HG03432 (cell line): Measurements from ENCODE around the gene PLEKHA7.

ENCODE experiments used
- ATAC-seq: cut with Tn5 transposase; IDR thresholded peaks from one replicate; pipeline ENCODE4 v1.9.1; 2021; ENCODE audit warnings: mild to moderate bottlenecking, moderate library complexity; ENCODE audit not compliant: unreplicated experiment

PLEKHA7 gene

DNA sequence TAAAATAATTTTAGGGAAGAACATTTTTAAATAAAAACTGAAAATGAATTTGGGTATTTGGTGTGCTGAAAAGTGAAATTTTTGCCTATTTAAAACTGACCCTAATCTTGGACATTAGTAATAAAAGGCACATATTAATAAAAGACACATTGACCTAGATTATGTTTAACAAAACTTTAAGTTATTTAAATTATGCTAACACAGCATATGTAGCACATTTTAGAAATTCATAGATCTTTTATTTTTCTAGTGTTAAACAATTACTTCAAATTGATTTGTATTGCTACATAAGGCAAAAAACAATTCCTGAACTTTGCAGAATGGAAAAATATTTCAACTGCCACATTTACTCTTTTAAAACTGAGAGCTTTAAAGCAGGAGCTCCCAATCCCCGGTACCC, 265.1 kb downstream of the PLEKHA7 start:
- ATAC-seq, result no peak

DNA sequence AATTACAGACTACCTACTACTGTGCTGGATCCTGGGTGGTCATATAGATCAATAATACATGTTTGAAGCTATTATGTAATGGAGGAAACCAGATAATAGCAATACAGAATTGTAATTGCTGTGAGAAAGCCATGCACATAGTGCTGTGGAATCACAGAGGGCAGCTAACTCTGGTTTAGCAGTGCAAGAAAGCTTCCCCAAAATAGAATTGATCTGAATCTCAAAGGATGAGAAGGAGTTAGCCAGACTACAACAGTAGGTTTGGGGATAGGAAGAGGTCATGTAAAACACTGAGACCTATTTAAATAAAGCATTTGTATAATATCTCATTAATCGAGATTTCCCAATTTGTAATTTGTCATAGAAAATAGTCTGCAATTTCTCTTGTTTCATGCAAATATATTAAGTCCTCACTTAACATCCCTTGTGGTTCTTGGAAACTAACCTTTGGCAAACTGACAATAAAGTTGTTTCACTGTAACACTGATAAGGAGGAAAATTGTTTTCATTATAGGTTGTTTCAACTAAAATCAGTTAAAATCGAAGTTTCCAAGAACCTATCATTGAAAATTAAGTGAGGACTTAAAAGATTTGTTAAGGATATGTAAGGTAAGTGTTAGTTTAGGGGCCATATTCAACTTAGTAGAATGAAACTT, 268.1 kb downstream of the PLEKHA7 start:
- no peak for ATAC-seq

DNA sequence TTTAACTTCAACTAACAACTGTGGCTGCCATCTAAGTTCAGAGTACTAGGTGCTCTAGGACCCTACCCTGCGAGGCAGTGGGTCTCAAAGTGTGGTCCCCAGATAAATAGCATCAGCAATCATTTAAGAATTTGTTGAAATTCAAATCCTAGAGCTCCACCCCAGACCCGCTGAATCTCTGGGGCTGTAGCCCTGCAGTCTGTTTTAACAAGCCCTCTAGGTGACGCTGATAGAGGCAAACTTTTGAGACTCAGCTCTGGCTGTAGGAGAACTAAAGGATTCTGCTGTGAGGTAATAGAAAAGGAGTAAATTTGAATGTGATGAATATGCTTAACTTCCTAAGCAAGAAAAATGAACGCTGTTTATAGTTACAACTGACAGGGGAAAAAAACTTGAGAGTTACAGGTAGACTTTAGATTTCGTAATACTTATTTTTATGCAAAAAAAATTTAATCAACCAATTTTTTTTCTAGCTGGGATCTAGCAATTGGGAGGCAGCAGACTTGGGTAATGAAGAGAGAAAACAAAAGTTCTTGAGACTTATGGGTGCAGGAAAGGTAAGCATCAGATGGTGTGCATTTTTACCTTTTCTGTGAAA, 270.0 kb downstream of the PLEKHA7 start:
- ATAC-seq, result no peak

DNA sequence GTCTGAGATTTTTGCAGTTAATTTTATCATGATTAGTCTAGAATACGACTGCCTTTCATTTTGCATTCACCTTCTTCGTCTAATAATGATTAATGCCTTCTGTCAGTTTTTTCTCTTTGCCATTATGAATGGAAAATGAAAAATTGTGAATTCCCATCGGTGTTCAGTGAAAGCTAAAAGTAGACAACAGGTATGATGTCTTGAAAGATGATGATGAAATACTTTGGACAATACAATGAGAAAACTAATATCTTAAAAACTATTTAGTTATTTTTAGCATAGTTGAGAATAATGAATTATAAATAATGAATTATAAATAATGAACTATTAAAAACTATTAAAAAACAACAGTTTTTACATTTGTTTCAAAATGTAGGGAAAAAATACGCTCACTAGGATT, 270.7 kb downstream of the PLEKHA7 start:
- no peak for ATAC-seq

DNA sequence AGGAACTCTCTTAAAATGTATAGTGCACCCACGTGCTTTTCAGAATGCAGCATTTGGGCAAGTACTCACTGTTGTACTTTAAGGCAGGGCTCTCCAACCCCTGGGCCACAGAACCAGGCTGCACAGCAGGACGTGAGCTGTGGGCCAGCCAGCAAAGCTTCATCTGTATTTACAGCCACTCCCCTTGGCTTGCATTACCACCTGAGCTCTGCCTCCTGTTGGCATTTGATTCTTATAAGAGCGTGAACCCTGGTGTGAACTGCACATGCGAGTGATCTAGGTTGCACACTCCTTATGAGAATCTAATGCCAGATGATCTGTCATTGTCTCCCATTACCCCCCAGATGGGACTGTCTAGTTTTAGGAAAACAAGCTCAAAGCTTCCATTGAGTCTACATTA, 272.7 kb downstream of the PLEKHA7 start:
- ATAC-seq, result no peak

DNA sequence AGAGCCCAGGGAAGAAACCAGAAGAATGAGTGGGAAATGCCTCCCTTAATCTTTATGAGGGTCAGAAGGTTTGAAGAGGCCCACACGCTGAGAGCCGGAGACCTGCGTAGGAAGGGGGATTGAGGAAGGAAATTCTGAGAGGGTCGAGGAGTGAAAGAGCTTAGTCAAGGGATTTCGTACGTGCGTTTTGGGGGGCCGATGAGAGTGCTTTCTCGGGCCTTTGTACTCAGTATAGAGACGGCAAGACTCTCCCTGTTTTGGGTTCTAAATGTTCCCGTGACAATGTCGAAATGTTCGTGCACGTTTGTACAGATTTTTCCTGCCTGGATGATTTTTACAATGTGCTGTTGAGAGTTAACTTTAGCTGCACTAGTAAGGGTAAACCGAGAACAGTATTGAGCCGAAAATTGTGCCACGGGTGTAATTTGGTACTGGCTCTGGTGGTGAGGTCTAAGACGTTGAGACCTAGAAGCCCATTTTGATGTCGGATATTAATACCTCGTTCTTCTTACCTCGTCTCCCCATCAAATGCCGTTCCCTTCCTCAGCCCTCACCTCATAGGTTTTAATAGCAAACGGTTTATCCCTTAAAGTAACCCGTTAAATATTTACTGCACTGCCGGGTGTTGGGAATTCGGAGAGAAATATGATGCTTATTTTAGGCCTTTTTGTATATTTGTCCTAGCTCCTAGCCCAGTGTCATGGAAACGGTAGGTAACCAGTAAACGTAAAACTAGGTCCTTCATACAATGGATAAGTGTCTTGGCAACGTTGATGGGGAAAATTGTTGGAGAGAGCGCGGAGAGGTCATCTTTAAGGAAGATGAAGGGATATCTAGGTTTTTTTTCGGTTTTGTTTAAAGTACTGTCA, 275.0 kb downstream of the PLEKHA7 start:
- no peak for ATAC-seq

DNA sequence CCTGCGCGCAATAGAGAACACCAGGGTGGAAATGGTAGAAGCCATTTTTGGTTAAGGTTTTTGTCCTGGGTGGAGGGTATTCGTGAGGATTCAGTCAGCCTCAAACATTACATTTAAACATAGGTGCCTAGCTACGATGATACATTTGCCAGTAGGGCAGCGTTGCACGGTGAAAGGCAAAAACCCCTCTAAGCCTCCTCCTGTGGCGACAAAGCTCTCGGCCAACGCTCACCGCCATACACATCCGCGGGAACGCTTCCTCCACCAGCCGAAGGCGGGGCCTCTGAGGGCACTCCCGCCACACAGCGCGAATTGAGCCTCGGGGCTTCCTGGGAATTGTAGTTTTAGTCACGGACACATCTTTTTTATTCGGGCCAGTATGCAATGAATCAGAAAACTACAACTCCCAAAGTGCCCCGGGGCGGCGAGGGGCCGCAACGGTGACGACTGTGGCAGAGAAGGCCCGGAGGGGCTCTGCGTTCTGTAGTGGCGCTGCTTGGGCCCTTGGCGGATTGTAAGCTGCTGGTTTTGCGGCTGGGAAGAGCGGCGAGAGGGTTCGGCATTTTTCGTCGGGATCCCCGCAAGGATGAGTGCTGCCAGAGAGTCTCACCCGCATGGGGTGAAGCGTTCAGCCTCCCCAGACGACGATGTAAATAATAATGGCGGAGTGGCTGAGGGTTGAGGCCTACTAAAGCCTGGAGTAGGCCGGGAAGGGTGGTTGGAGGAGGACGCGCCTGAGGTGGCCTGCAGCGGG, 275.8 kb downstream of the PLEKHA7 start, which contains the start of gene C11orf58:
C11orf58 (plus strand) TSS at position 455 of the 754 bp plus-strand sequence; CDS start at position 587, 132 bp downstream.
- peak; percentile 98 for ATAC-seq

DNA sequence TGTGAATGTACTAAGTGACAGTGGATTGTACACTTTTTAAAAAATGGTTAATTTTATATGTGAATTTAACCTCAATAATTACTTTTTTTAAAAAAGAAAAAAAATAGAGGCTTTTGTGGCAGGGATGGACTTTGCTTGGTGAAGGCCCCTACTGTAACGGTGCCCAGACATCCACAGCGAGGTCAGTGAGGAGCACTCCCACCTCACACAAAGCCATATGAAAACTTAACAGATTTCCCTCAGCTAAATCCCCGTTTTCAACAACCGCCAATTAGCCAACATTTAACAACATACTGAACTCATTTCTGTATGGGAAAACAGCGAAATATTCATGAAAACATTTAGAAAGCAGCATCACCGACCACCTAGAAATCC, 276.4 kb downstream of the PLEKHA7 start:
- ATAC-seq, result peak; percentile 19
